ENCODE data around the gene BDH1. TPM values are rescaled to one million over a fixed set of nuclear protein-coding genes. Genes with fewer than 3 reads are reported as not detected.

The BDH1 gene
- total and polyA plus RNA-seq, 2 of the 8 experiments (the other 6 are each of a cell fraction or from before 2014, with no cell fraction given), result 27.2 to 28.1 TPM

- WGBS, 2 experiments (ENCODE audit: extremely low coverage in 1 of 2, insufficient coverage in 1 of 2, insufficient read length in 1 of 2, insufficient replicate concordance in 2 of 2, low coverage in 1 of 2, low lambda C conversion rate in 2 of 2, missing lambda C conversion rate in 1 of 2), result 94% methylated on average over 10 of the region's 10 CpGs; no CpG with 5 or more reads in 1 of the 2 experiments
Measured at GRCh38 chr3:197546307-197547085, 9.3 kb downstream of the BDH1 start.

More at GRCh38 chr3:197546307-197547085, 9.3 kb downstream of the BDH1 start:
- Histone ChIP-seq H3K56ac (replicated peaks; ENCODE audit: insufficient read length, low read depth, low read length) (no peak overlapping the region), H2AK5ac (ENCODE audit: low read depth, low read length) (no peak overlapping the region; the same call in 1 of the 2 replicates), H4K5ac (ENCODE audit: insufficient read length, low read depth, low read length) (no peak overlapping the region), H3K9ac (replicated peaks in 1 of 4; ENCODE audit: extremely low read depth in 1 of 4, low read depth in 3 of 4, low read length in 3 of 4) (no peak overlapping the region; a peak in 2 of 7 replicates), H2BK20ac (ENCODE audit: low read length) (no peak overlapping the region), H3K4me3 (ENCODE audit: extremely low read depth in 1 of 4, insufficient read depth in 2 of 4, low read depth in 3 of 4, low read length in 4 of 4) (no peak overlapping the region), H3K23ac (ENCODE audit: insufficient read length) (no peak overlapping the region), H2BK5ac (ENCODE audit: low read depth, low read length) (peak overlapping the region; percentile 40; the same call in 1 of the 2 replicates), H3K27ac (ENCODE audit: low read depth, low read length) (no peak overlapping the region), H2BK12ac (ENCODE audit: low read depth, low read length) (0 out of 2 replicates have a peak overlapping the region, but pooled peaks have one; percentile 30), H3K27me3 (replicated peaks in 1 of 4; ENCODE audit: control insufficient read depth in 3 of 4, extremely low read depth in 1 of 4, insufficient read depth in 3 of 4, low read length in 3 of 4) (no peaks in the 10 kb centered on the region; a peak in 2 of 7 replicates), H3K4ac (replicated peaks; ENCODE audit: insufficient read length, low read depth, low read length) (peak overlapping the region; percentile 38), H4K20me1 (replicated peaks in 1 of 2; ENCODE audit: control insufficient read depth in 1 of 2, insufficient read depth in 2 of 2, low read length in 2 of 2) (no peaks in the 10 kb centered on the region), H3K79me1 (ENCODE audit: low read depth, low read length) (no peaks in the 10 kb centered on the region; the same call in 1 of the 2 replicates), H3K4me2 (ENCODE audit: insufficient read depth in 1 of 2, low read depth in 2 of 2, low read length in 2 of 2) (no peak overlapping the region), H3K79me2 (ENCODE audit: control insufficient read depth in 1 of 2, insufficient read depth in 2 of 2, low read length in 2 of 2) (no peaks in the 10 kb centered on the region), H4K91ac (replicated peaks; ENCODE audit: insufficient read length, low read length) (no peak overlapping the region), H3K14ac (ENCODE audit: insufficient read length) (no peak overlapping the region), H4K8ac (ENCODE audit: extremely low read depth, insufficient read depth, low read length) (no peak overlapping the region; the same call in 1 of the 2 replicates), H2BK120ac (replicated peaks; ENCODE audit: low read depth, low read length) (no peak overlapping the region), H3K18ac (ENCODE audit: extremely low read depth, low read length) (no peak overlapping the region), H3K23me2 (ENCODE audit: low read depth, low read length) (no peaks in the 10 kb centered on the region; the same call in 1 of the 2 replicates), H2AFZ (ENCODE audit: low read length) (no peak overlapping the region), H3K4me1 (replicated peaks in 1 of 4; ENCODE audit: control insufficient read depth in 3 of 4, insufficient read depth in 4 of 4, low read length in 3 of 4) (peaks cover 15 to 42% (median 23%) of the 10 kb centered on the region in 4 experiments), H3K36me3 (ENCODE audit: control insufficient read depth in 2 of 4, insufficient read depth in 4 of 4, low read length in 3 of 4) (no peaks in the 10 kb centered on the region), H3K9me3 (ENCODE audit: insufficient read depth in 2 of 2, low read depth in 1 of 2, low read length in 1 of 2) (no peaks in the 10 kb centered on the region), H2BK15ac (ENCODE audit: low read length) (no peak overlapping the region)
- POLR2A ChIA-PET (ENCODE audit: partially characterized antibody), result interaction anchor here (1.6 kb wide), 1 partner anchor 31 kb away, joined by 3 read pairs; no protein-coding TSS in a partner anchor
- DNase-seq (ENCODE audit: low read depth in 1 of 2, low spot score in 2 of 2) (no peak), FAIRE-seq (no peak)
- no peak for TF ChIP-seq EGR1 (IDR thresholded peaks at IDR 0.05; ENCODE audit: borderline replicate concordance, low read depth, low read length)
- TF ChIP-seq TAF1 (IDR thresholded peaks at IDR 0.05; ENCODE audit: low read depth, low read length), result no peak
- no peak for TF ChIP-seq KDM5A (IDR thresholded peaks at IDR 0.05; ENCODE audit: low read length)
- CTCF ChIA-PET (ENCODE audit: partially characterized antibody), result interaction anchor here (0.6 to 3.0 kb wide), 6 partner anchors 11 to 53 kb away, joined by 3 to 24 read pairs (median 6); no protein-coding TSS in a partner anchor
